Dendritic cell treated with granulocyte-macrophage colony-stimulating factor and Interleukin-4, amounts not matched to agents 40 ng/mL and 50 ng/mL, for 4 days (primary cell): ENCODE data around the gene ATG9A.
"Not testable (repeated sequence)": the region's sequence is repeated elsewhere in the genome, so short reads cannot be mapped to it uniquely, and the experiment has no call there.

Source experiments
- H3K27ac Mint-ChIP-seq: one replicate; pipeline ENCODE4 v1.8.0; 2022; ENCODE audit warnings: mild to moderate bottlenecking, mixed read lengths
- H3K27me3 Mint-ChIP-seq: one replicate; pipeline ENCODE4 v1.8.0; 2022; ENCODE audit warnings: mild to moderate bottlenecking, mixed read lengths
- H3K36me3 Mint-ChIP-seq: one replicate; pipeline ENCODE4 v1.8.0; 2022; ENCODE audit warnings: low read depth, mixed read lengths
- H3K4me1 Mint-ChIP-seq: one replicate; pipeline ENCODE4 v1.8.0; 2022; ENCODE audit warnings: low read depth, mixed read lengths
- H3K4me3 Mint-ChIP-seq: one replicate; pipeline ENCODE4 v1.8.0; 2022; ENCODE audit warnings: mild to moderate bottlenecking, moderate library complexity, mixed read lengths
- H3K9me3 Mint-ChIP-seq: one replicate; pipeline ENCODE4 v1.8.0; 2022; ENCODE audit warnings: mixed read lengths
- intact Hi-C: fragments of 100-400 bp; cut with micrococcal nuclease; formaldehyde crosslinking; loops from one replicate; pipeline ENCODE4 v1.15.0; 2022

ATG9A gene

DNA sequence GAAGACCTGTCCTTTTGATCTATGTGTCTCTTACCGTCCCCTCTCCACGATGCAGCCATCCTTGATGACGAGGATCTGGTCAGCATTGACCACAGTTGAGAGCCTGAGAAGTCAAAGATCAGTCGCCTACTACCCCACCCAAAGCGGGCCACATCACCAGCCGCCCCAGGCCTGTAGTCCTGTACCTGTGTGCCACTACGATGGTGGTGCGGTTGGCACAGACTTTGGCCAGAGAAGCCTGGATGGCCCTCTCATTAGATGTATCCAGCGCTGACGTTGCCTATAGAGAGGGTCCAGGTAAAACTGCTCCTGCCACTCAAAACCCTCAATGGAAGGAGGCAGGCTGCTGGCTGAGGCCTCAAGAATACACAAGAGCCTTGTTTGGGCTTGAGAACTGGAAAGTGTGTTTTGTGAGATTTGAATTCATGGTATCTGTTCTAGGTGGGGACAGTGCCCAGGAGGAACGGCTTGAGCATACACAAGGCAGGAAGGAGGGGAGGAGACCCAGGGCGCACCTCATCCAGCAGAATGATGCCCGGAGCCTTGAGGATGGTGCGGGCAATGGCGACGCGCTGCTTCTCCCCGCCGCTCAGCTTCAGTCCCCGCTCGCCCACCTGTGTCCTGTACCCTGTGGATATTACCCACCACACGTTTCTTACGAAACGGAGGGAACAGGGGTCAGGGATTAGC, 19.1 kb downstream of the ATG9A start:
- Mint-ChIP-seq H3K9me3 (no peaks in the 10 kb centered on the region), H3K4me3 (no peak overlapping the region), H3K27me3 (peaks cover 2% of the 10 kb centered on the region), H3K4me1 (peaks cover 33% of the 10 kb centered on the region), H3K27ac (peak overlapping the region; percentile 1), H3K36me3 (peaks cover 69% of the 10 kb centered on the region)
- intact Hi-C loops: no loop called here

DNA sequence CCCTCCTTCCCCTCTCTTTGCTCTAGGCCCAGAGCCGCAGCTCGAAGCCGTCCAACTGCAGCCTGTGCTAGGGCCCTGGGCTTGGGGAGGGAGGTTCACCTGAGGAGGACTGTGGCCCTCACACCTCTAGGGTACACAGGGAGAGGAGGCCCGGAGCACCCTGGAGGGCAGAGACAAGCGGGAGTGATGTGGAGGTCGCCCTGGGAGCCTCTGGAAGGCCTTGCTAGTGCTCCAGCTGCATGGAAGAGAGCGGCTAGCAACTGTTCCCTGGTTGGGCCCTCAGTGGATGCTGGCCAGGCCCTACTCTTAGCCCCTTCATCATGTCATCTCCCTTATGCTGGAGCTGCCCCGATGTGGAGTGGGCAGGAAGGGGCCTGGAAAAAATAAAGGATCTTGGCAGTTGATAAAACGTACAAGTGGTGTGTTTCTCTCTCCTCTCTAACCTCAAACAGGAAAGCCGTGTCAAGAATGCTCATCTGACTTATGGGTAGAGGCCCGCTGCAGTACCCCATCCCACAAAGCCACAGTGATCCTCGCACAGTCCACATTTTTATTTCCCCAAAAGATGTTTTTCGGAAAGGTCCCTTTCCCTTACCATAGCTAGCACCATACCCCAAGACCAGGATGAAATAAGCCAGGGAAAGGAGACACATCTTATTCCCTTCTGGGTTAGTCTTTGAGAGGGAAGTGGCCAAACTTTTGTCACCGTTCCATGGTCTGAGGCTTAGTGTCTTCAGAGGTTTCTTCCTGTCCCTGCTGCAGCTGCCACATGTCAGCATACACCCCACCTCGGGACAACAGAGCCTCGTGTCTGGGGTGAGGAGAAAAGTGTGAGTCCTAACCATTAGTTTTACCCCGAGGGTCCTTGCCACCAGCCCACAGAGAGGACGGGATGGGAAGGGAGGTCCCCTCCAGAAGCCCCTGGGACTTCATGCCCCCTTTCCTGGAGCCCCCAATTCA, 19.9 kb downstream of the ATG9A start:
- intact Hi-C loops: no loop called here
- Mint-ChIP-seq H3K9me3 (peaks cover 4% of the 10 kb centered on the region), H3K4me1 (peaks cover 33% of the 10 kb centered on the region), H3K27me3 (peaks cover 4% of the 10 kb centered on the region), H3K4me3 (no peak overlapping the region), H3K36me3 (peaks cover 64% of the 10 kb centered on the region), H3K27ac (peak overlapping the region; percentile 83)

- peak overlapping the region; percentile 71 for H3K4me3 Mint-ChIP-seq
- H3K36me3 Mint-ChIP-seq: peaks cover 50% of the 10 kb centered on the region
- intact Hi-C loops: no loop called here
- peaks cover 33% of the 10 kb centered on the region for H3K4me1 Mint-ChIP-seq
- peaks cover 4% of the 10 kb centered on the region for H3K27me3 Mint-ChIP-seq
- H3K27ac Mint-ChIP-seq: peak overlapping the region; percentile 83
- peaks cover 9% of the 10 kb centered on the region for H3K9me3 Mint-ChIP-seq
These were observed 21.3 kb downstream of the ATG9A start for GRCh38 chr2:219207884-219208740.

DNA sequence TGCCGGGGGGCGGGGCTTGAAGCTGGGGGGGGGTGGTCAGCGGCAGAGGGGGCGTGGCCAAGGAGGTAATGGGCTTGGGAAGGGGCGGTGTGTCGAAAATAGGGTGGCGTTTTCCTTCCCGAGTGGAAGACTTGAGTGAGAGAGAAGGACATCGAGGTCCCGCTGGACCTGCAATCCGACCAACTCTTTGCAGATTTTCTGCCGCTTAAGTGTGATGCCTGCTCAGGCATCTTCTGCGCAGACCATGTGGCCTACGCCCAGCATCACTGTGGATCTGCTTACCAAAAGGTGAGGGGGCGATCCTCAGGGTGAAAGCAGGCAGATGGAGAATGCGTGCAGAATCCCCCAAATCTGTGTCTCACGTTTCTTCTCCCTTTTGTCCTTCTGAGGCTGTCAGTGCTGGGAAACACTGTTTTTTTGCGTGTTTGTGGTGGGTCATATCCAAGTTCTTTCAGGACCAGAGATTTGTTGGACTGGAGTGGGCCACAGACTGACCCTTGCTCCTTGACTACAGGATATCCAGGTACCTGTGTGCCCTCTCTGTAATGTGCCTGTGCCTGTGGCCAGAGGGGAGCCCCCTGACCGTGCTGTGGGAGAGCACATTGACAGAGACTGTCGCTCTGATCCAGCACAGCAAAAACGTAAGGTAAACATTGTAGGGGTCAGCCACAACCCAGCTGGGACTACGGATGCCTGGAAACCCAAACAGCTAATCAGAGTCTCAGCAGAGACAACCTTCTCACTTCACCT, 22.1 kb downstream of the ATG9A start:
- peak overlapping the region; percentile 83 for H3K27ac Mint-ChIP-seq
- peaks cover 9% of the 10 kb centered on the region for H3K9me3 Mint-ChIP-seq
- peak overlapping the region; percentile 71 for H3K4me3 Mint-ChIP-seq
- peaks cover 42% of the 10 kb centered on the region for H3K36me3 Mint-ChIP-seq
- peaks cover 4% of the 10 kb centered on the region for H3K27me3 Mint-ChIP-seq
- intact Hi-C loops: no loop called here
- H3K4me1 Mint-ChIP-seq: peaks cover 33% of the 10 kb centered on the region

GRCh38 chr2:219206328-219207133, 22.9 kb downstream of the ATG9A start, which contains the start of gene ZFAND2B:
Gene ZFAND2B (plus strand): TSS chr2:219206782. CDS start chr2:219206988, 206 bp downstream.
- intact Hi-C loops: loop anchor here (1.0 kb wide), 2 partner anchors 29 to 39 kb away; partner anchors contain the start of genes GLB1L and STK16
- Mint-ChIP-seq H3K4me1 (peaks cover 33% of the 10 kb centered on the region), H3K9me3 (peaks cover 9% of the 10 kb centered on the region), H3K27me3 (peaks cover 4% of the 10 kb centered on the region), H3K36me3 (peaks cover 37% of the 10 kb centered on the region), H3K27ac (peak within 1 kb of the TSS; percentile 83), H3K4me3 (peak within 1 kb of the TSS; percentile 71)

DNA sequence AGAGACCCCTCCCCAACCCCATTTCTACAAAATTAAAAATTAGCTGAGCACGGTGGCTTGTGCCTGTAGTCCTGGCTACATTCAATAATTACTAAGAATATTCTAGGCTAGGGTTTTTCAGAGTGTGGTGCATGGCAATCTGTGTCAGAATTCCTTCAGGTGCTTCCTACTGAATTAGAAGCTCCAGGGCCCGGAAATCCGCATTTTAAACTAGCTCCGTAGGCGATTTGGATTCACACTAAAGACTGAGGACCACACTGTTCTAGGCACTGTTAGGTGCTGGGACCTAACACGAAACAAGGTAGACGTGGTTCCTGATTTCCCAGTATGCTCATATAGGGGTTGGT, 23.5 kb downstream of the ATG9A start:
- Mint-ChIP-seq H3K36me3 (peaks cover 32% of the 10 kb centered on the region), H3K4me3 (peak overlapping the region; percentile 71), H3K27me3 (peaks cover 4% of the 10 kb centered on the region), H3K9me3 (peaks cover 9% of the 10 kb centered on the region), H3K27ac (peak overlapping the region; percentile 83), H3K4me1 (peaks cover 33% of the 10 kb centered on the region)
- intact Hi-C loops: loop anchor here (1.0 kb wide), 2 partner anchors 29 to 39 kb away; partner anchors contain the start of genes GLB1L and STK16

DNA sequence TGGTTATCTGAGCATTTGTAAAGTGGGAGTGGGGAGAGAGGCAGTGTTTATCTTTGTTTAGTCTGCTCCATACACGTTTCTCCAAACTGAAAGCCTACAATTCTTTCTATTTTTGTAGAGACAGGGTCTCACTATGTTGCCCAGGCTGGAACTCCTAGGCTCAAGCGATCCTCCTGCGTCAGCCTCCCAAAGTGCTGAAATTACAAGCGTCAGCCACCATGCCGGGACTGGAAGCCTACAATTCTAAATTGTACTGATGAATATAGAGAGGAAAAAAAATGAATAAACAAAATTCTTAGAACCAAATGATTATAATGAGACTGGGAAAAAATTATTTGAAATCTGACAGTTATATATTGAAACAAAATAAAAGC, 24.3 kb downstream of the ATG9A start:
- Mint-ChIP-seq H3K9me3 (peaks cover 9% of the 10 kb centered on the region), H3K27ac (no peak overlapping the region), H3K36me3 (peaks cover 24% of the 10 kb centered on the region), H3K27me3 (peaks cover 5% of the 10 kb centered on the region), H3K4me3 (no peak overlapping the region), H3K4me1 (peaks cover 32% of the 10 kb centered on the region)
- intact Hi-C loops: no loop called here

GRCh38 chr2:219204425-219205164, 24.8 kb downstream of the ATG9A start:
- H3K36me3 Mint-ChIP-seq: peaks cover 19% of the 10 kb centered on the region
- peaks cover 9% of the 10 kb centered on the region for H3K9me3 Mint-ChIP-seq
- intact Hi-C loops: no loop called here
- no peak overlapping the region for H3K27ac Mint-ChIP-seq
- H3K4me3 Mint-ChIP-seq: no peak overlapping the region
- peaks cover 27% of the 10 kb centered on the region for H3K4me1 Mint-ChIP-seq
- H3K27me3 Mint-ChIP-seq: peaks cover 5% of the 10 kb centered on the region

- H3K36me3 Mint-ChIP-seq, H3K4me3 Mint-ChIP-seq, intact Hi-C loops, H3K27ac Mint-ChIP-seq, H3K9me3 Mint-ChIP-seq, H3K4me1 Mint-ChIP-seq: not testable (repeated sequence)
- peaks cover 18% of the 10 kb centered on the region for H3K27me3 Mint-ChIP-seq
These were observed 28.1 kb downstream of the ATG9A start for GRCh38 chr2:219201331-219201730.

DNA sequence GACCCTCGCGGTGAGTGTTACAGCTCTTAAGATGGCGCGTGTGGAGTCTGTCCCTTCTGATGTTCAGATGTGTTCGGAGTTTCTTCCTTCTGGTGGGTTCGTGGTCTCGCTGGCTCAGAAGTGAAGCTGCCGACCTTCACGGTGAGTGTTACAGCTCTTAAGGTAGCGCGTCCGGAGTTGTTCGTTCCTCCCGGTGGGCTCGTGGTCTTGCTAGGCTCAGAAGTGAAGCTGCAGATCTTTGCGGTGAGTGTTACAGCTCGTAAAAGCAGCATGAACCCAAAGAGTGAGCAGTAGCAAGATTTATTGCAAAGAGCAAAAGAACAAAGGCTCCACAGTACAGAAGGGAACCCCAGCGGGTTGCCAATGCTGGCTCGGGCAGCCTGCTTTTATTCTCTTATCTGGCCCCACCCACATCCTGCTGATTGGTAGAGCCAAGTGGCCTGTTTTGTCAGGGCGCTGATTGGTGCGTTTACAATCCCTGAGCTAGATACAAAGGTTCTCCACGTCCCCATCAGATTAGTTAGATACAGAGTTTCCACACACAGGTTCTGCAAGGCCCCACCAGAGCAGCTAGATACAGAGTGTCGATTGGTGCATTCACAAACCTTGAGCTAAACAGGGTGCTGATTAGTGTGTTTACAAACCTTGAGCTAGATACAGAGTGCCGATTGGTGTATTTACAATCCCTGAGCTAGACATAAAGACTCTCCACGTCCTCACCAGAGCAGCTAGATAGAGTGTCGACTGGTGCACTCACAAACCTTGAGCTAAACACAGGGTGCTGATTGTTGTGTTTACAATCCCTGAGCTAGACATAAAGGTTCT, 28.7 kb downstream of the ATG9A start:
- H3K27me3 Mint-ChIP-seq: peaks cover 24% of the 10 kb centered on the region
- H3K36me3 Mint-ChIP-seq, H3K27ac Mint-ChIP-seq, intact Hi-C loops, H3K4me1 Mint-ChIP-seq, H3K4me3 Mint-ChIP-seq, H3K9me3 Mint-ChIP-seq: not testable (repeated sequence)

DNA sequence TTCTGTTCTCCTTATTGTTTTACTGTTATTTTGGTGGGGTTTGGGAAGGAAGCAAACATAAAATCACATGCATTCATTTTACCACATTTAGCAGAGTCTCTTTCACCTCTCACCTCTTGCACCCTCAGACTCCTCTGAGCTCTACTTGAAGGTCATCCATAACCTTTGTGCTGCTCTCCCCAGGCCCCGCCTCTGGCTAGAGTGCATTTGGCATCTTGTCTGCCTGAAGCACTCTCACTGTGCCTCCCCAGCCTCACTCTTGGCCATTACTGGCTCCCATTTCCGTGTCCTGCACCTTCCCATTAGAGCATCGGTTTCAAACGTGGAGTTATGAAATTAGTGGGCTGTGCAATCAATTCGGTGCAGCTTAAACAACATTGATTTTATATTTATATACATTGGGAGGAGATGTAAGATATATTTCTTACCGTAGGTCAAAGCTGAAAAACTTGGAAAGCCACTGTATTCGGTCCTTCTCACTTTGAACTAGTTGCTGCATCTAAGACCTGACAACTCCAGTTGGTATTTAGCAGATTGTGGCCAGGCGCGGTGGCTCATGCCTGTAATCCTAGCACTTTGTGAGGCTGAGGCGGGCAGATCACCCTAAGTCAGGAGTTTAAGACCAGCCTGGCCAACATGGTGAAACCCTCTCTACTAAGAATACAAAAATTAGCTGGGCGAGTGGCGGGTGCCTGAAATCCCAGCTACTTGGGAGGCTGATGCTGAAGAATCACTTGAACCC, 29.8 kb downstream of the ATG9A start:
- Mint-ChIP-seq H3K4me3 (no peak overlapping the region), H3K27me3 (peaks cover 23% of the 10 kb centered on the region), H3K27ac (no peak overlapping the region), H3K36me3 (no peaks in the 10 kb centered on the region), H3K4me1 (no peaks in the 10 kb centered on the region), H3K9me3 (peaks cover 6% of the 10 kb centered on the region)
- intact Hi-C loops: no loop called here
